HCT116 (cell line): ENCODE data around the gene GGT6. TPM values are rescaled to one million over a fixed set of nuclear protein-coding genes. Genes with fewer than 3 reads are reported as not detected.

Source experiments
- ATAC-seq: fragments of 200-7000 bp; cut with Tn5 transposase; 2 replicates; pipeline ENCODE4 v1.9.1; 2020; ENCODE audit warnings: mild to moderate bottlenecking, moderate library complexity
- BruUV-seq: library from RNA; stranded (reverse); fragments of 400-500 nt; replicated peaks from 2 replicates; lab custom pipeline; 2021; lab: Mats Ljungman, UMichigan
- CTCF ChIA-PET: fragments of 300-600 bp; sonication (Branson Sonifier 250); formaldehyde crosslinking; loops from one replicate; lab custom pipeline; 2021; ENCODE audit warnings: antibody characterized with exemption; lab: Charles Lee
- POLR2A ChIA-PET: fragments of 300-600, 350-600 bp; sonication (Branson Sonifier 250); formaldehyde crosslinking; loops from one replicate; lab custom pipeline; 2021; ENCODE audit warnings: antibody characterized with exemption; lab: Charles Lee
- RAD21 ChIA-PET, 2 experiments: fragments of 300-600 bp; sonication (Branson Sonifier 250); formaldehyde crosslinking; loops; one replicate each; lab custom pipeline; 2023; ENCODE audit warnings: low total read pairs in 2 of 2; ENCODE audit not compliant: uncharacterized antibody in 2 of 2, unreplicated experiment in 2 of 2, low non-redundant PET in 1 of 2; lab: Charles Lee
- DNase-seq: peaks from one replicate; pipeline ENCODE4 v3.0.0-alpha.2; 2010; ENCODE audit warnings: low read depth, low spot score
- H2AFZ ChIP-seq: fragments of 200-600 bp; shearing (Covaris generic), sonication (generic); 2 replicates; pipeline ENCODE4 v1.6.1; 2017; ENCODE audit warnings: low read depth, mixed run types, mixed read lengths, antibody characterized with exemption, low read length; ENCODE audit not compliant: poor library complexity, severe bottlenecking
- H3K27ac ChIP-seq: 2 replicates; pipeline ENCODE4 v1.5.1; 2012; ENCODE audit warnings: low read depth, low read length
- H3K27me3 ChIP-seq: fragments of 200-600 bp; sonication (generic); 2 replicates; pipeline ENCODE4 v1.6.1; 2016; ENCODE audit warnings: mixed run types, low read length, mixed read lengths; ENCODE audit not compliant: insufficient read depth
- H3K36me3 ChIP-seq, 2 experiments: fragments of 200-500 bp in 1 of 2; fragments of 200-600 bp in 1 of 2; sonication (Bioruptor generic) in 1 of 2; sonication (generic) in 1 of 2; 2 replicates each; pipeline versions ENCODE4 v1.5.1 to v1.6.1; 2014 to 2016; ENCODE audit warnings: low read length in 2 of 2, inconsistent platforms in 1 of 2, mixed read lengths in 1 of 2, mixed run types in 1 of 2; ENCODE audit not compliant: insufficient read depth in 2 of 2, control insufficient read depth in 1 of 2
- H3K4me1 ChIP-seq, 2 experiments: fragments of 200-600 bp in 1 of 2; sonication (generic) in 1 of 2; 2 replicates each; pipeline versions ENCODE4 v1.5.1 to v1.6.1; 2012 to 2017; ENCODE audit warnings: low read length in 2 of 2, inconsistent platforms in 1 of 2, mild to moderate bottlenecking in 1 of 2, mixed read lengths in 1 of 2, mixed run types in 1 of 2, moderate library complexity in 1 of 2; ENCODE audit not compliant: insufficient read depth in 2 of 2, control insufficient read depth in 1 of 2
- H3K4me2 ChIP-seq: fragments of 200-600 bp; sonication (generic); 2 replicates; pipeline ENCODE4 v1.6.1; 2017; ENCODE audit warnings: mixed run types, low read length, mixed read lengths
- H3K4me3 ChIP-seq, 2 experiments: fragments of 200-600 bp in 1 of 2; sonication (generic) in 1 of 2; replicated peaks in 1 of 2; 2 replicates each; pipeline ENCODE4 v1.5.1; 2011 to 2016; ENCODE audit warnings: low read length in 2 of 2, control low read depth in 1 of 2, low read depth in 1 of 2, mild to moderate bottlenecking in 1 of 2, mixed read lengths in 1 of 2, mixed run types in 1 of 2
- H3K79me2 ChIP-seq: fragments of 200-600 bp; sonication (generic); 2 replicates; pipeline ENCODE4 v1.6.1; 2017; ENCODE audit warnings: mild to moderate bottlenecking, mixed run types, low read length, moderate library complexity, mixed read lengths; ENCODE audit not compliant: insufficient read depth
- H3K9ac ChIP-seq: fragments of 200-600 bp; sonication (generic); 2 replicates; pipeline ENCODE4 v1.6.1; 2016; ENCODE audit warnings: low read length, mixed read lengths
- H3K9me2 ChIP-seq: fragments of 200-600 bp; sonication (generic), shearing (Covaris generic); 2 replicates; pipeline ENCODE4 v1.6.1; 2017; ENCODE audit warnings: mixed run types, mild to moderate bottlenecking, moderate library complexity; ENCODE audit not compliant: insufficient read depth
- H3K9me3 ChIP-seq, 2 experiments: fragments of 200-500 bp in 1 of 2; fragments of 200-600 bp in 1 of 2; sonication (Bioruptor generic) in 1 of 2; sonication (generic) in 1 of 2; 2 replicates each; pipeline ENCODE4 v1.6.1; 2014 to 2017; ENCODE audit warnings: low read length in 2 of 2, mixed read lengths in 2 of 2, inconsistent platforms in 1 of 2, low read depth in 1 of 2, mild to moderate bottlenecking in 1 of 2, mixed run types in 1 of 2, moderate library complexity in 1 of 2; ENCODE audit not compliant: control insufficient read depth in 1 of 2, insufficient read depth in 1 of 2
- H4K20me1 ChIP-seq: fragments of 200-600 bp; sonication (generic), shearing (Covaris generic); 2 replicates; pipeline ENCODE4 v1.6.1; 2017; ENCODE audit warnings: mixed run types, mild to moderate bottlenecking, moderate library complexity; ENCODE audit not compliant: insufficient read depth
- ELF1 ChIP-seq: IDR thresholded peaks from 2 replicates; pipeline ENCODE4 v1.6.1; 2012; ENCODE audit warnings: low read depth, borderline replicate concordance
- EZH2 ChIP-seq: fragments of 200-600 bp; sonication (generic); IDR thresholded peaks from 2 replicates; pipeline ENCODE4 v1.6.1; 2017; ENCODE audit warnings: antibody characterized with exemption, mixed run types
- POLR2A ChIP-seq: IDR thresholded peaks from 2 replicates; pipeline ENCODE4 v1.7.0; 2011; ENCODE audit warnings: borderline replicate concordance; ENCODE audit not compliant: insufficient read depth, insufficient read length; ENCODE audit errors: extremely low read depth
- POLR2AphosphoS5 ChIP-seq: IDR thresholded peaks from 2 replicates; pipeline ENCODE4 v1.6.1; 2011; ENCODE audit warnings: mild to moderate bottlenecking, low read depth, low read length, moderate library complexity
- intact Hi-C: fragments of 100-400 bp; cut with micrococcal nuclease; formaldehyde crosslinking; loops from 2 replicates; pipeline ENCODE4 v1.10.0; 2022
- total RNA-seq: library from RNA; stranded (reverse); gene quantifications from one replicate; pipeline ENCODE4 v1.2.1, GENCODE V29; 2021; ENCODE audit not compliant: unreplicated experiment
- TF ChIP-seq, protein P1 (sequence below): IDR thresholded peaks from 2 replicates; pipeline ENCODE4 v1.6.1; 2012; ENCODE audit warnings: low read depth

Gene GGT6
- total RNA-seq, 1 experiment from 2014 or later, result 0.10 TPM

DNA sequence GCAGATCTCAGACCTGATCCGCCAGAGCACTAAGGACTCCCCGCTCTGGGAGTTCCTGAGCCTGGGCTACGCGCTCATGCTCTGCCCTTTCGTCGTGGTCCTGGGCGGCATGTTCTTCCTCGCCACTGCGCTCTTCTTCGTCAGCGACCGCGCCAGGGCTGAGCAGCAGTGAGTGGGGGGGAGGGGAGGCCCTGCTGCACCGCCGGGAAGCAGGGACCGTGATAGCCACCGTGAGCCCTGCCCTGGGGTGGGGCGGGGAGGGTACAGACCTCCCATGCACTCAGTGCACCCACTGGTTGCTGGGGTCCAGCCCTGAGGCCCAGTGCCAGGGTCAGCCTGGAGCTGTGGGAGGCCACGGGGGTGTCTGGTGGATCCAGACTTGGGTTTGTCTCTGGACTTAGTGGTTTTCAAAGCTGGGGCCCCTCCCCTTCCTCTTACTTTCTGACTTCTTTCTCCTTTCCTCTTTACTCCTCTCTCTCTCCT is 24.1 kb downstream of the GGT6 start:
- no peaks in the 10 kb centered on the region for H3K79me2 ChIP-seq
- peak; percentile 1; the same call in 1 of the 2 replicates for ATAC-seq
- CTCF ChIA-PET, result no interaction called here

DNA sequence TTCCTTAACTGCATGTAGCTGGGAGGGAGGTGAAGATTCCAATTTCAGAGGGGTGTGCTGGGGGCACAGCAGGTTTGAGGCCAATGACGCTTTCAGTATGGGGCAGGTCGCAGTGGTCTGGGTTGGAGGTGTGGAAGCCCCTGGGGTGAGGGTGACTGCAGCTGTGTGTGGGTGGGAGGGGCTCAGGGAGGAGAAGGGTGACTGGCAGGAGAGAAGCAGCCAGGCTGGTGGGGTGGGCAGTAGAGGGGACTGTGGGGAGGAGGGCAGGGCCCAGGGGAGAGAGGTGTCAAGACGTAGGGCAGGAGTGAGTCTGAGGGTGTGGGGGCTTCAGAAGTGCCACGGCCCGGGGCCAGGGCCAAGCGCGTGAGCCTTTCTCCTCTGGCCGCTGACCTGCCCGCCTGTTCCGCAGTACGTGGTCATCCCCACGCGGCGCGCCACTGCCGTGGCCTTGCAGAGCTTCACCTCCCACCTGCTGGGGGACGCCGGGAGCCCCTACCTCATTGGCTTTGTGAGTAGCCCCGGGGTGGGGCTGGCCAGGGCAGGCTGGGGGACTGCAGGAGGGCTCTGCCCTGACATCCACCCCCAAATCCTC is 24.6 kb downstream of the GGT6 start:
- no peaks in the 10 kb centered on the region for H3K79me2 ChIP-seq
- RAD21 ChIA-PET, result no interaction called here
- H3K9ac ChIP-seq, result no peak overlapping the region
- BruUV-seq, result no TSS peak
- peaks cover 6 to 24% of the 10 kb centered on the region in 2 experiments; a peak in 3 of 4 replicates for H3K36me3 ChIP-seq
- no peaks in the 10 kb centered on the region; the same call in 1 of the 2 replicates for H4K20me1 ChIP-seq
- CTCF ChIA-PET, result no interaction called here
- TF ChIP-seq, protein P1, sequence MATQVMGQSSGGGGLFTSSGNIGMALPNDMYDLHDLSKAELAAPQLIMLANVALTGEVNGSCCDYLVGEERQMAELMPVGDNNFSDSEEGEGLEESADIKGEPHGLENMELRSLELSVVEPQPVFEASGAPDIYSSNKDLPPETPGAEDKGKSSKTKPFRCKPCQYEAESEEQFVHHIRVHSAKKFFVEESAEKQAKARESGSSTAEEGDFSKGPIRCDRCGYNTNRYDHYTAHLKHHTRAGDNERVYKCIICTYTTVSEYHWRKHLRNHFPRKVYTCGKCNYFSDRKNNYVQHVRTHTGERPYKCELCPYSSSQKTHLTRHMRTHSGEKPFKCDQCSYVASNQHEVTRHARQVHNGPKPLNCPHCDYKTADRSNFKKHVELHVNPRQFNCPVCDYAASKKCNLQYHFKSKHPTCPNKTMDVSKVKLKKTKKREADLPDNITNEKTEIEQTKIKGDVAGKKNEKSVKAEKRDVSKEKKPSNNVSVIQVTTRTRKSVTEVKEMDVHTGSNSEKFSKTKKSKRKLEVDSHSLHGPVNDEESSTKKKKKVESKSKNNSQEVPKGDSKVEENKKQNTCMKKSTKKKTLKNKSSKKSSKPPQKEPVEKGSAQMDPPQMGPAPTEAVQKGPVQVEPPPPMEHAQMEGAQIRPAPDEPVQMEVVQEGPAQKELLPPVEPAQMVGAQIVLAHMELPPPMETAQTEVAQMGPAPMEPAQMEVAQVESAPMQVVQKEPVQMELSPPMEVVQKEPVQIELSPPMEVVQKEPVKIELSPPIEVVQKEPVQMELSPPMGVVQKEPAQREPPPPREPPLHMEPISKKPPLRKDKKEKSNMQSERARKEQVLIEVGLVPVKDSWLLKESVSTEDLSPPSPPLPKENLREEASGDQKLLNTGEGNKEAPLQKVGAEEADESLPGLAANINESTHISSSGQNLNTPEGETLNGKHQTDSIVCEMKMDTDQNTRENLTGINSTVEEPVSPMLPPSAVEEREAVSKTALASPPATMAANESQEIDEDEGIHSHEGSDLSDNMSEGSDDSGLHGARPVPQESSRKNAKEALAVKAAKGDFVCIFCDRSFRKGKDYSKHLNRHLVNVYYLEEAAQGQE, result no peak
- no peak for TF ChIP-seq EZH2
- peak; percentile 18; the same call in 1 of the 2 replicates for TF ChIP-seq POLR2AphosphoS5
- ATAC-seq (peak; percentile 3), DNase-seq (no peak)
- H2AFZ ChIP-seq, result no peak overlapping the region
- H3K27me3 ChIP-seq, result no peaks in the 10 kb centered on the region
- no peak overlapping the region for H3K4me3 ChIP-seq
- H3K27ac ChIP-seq, result 0 out of 2 replicates have a peak overlapping the region, but pooled peaks have one; percentile 22
- POLR2A ChIA-PET, result no interaction called here
- intact Hi-C loops, result no loop called here
- no peaks in the 10 kb centered on the region for H3K9me2 ChIP-seq
- peaks cover 8 to 19% of the 10 kb centered on the region in 2 experiments; a peak in 3 of 4 replicates for H3K4me1 ChIP-seq
- H3K4me2 ChIP-seq, result no peak overlapping the region
- no peaks in the 10 kb centered on the region for H3K9me3 ChIP-seq

More for the DNA sequence above, 24.1 kb downstream of the GGT6 start:
- no peaks in the 10 kb centered on the region for H3K9me3 ChIP-seq
- POLR2A ChIA-PET, result no interaction called here
- RAD21 ChIA-PET, result interaction anchor here in 1 of 2 experiments (0.6 kb wide), 1 partner anchor 113 kb away, joined by 3 read pairs; no protein-coding TSS in a partner anchor
- intact Hi-C loops, result no loop called here
- no peak overlapping the region for H3K9ac ChIP-seq
- peaks cover 7 to 24% of the 10 kb centered on the region in 2 experiments; a peak in 3 of 4 replicates for H3K36me3 ChIP-seq
- no peak overlapping the region for H3K4me2 ChIP-seq
- BruUV-seq, result no TSS peak
- no peak overlapping the region for H2AFZ ChIP-seq
- H3K27me3 ChIP-seq, result no peaks in the 10 kb centered on the region
- no peaks in the 10 kb centered on the region; the same call in 1 of the 2 replicates for H4K20me1 ChIP-seq
- no peak for DNase-seq
- no peak overlapping the region for H3K4me3 ChIP-seq
- H3K4me1 ChIP-seq, result peaks cover 8 to 19% of the 10 kb centered on the region in 2 experiments; a peak in 3 of 4 replicates
- no peak overlapping the region for H3K27ac ChIP-seq
- 0 out of 2 replicates have a peak, but pooled peaks have one; percentile 30 for TF ChIP-seq POLR2AphosphoS5
- no peak for TF ChIP-seq ELF1
- TF ChIP-seq POLR2A, result no peak
- no peaks in the 10 kb centered on the region for H3K9me2 ChIP-seq
